ENCODE data around the gene MMUT. TPM values are rescaled to one million over a fixed set of nuclear protein-coding genes. Genes with fewer than 3 reads are reported as not detected.

The MMUT gene
- total RNA-seq (2021) (14.4 and 17.5 TPM in 2 replicates), Bru-seq, nascent RNA (percentile 64 among the genes with signal in this experiment), BruChase-seq, experiment 1, labeled RNA remaining after a 2-hour chase (percentile 62 among the genes with signal in this experiment), BruChase-seq, experiment 2, labeled RNA remaining after a 6-hour chase (percentile 73 among the genes with signal in this experiment)
- long read RNA-seq, transcript MUT-201 (13 exons, 3,749 nt), result major isoform, 30 of 55 reads
- long read RNA-seq, partial matches to known transcripts, result 5 of 55 reads
- long read RNA-seq, other reads (novel, unspliced or antisense), result 20 of 55 reads

- H3K9me2 ChIP-seq (ENCODE audit: insufficient read depth), result no peaks in the 10 kb centered on the region
- peak within 1 kb of the TSS; percentile 100 for H2AFZ ChIP-seq
- H3K4me3 ChIP-seq, result peak within 1 kb of the TSS; percentile 89
- BruUV-seq (replicated peaks), result no TSS peak
- H3K9me3 ChIP-seq (ENCODE audit: insufficient read depth, low read depth), result no peaks in the 10 kb centered on the region
- H3K27me3 ChIP-seq (ENCODE audit: insufficient read depth, low read depth), result no peaks in the 10 kb centered on the region
- peak within 1 kb of the TSS; percentile 58 for H3K27ac ChIP-seq
- ChIA-PET POLR2A (ENCODE audit: unreplicated experiment) (no interaction called here), CTCF (no interaction called here)
- H4K20me1 ChIP-seq (ENCODE audit: insufficient read depth), result no peaks in the 10 kb centered on the region
- peaks cover 64% of the 10 kb centered on the region for H3K79me2 ChIP-seq (ENCODE audit: low read depth)
- H3K4me1 ChIP-seq (replicated peaks; ENCODE audit: insufficient read depth), result peaks cover 18% of the 10 kb centered on the region
- peak within 1 kb of the TSS; percentile 98 for H3K4me2 ChIP-seq
- no peaks in the 10 kb centered on the region for H3F3A ChIP-seq (ENCODE audit: insufficient read depth, low read depth)
- peaks cover 1% of the 10 kb centered on the region; the same call in 1 of the 2 replicates for H3K36me3 ChIP-seq (ENCODE audit: low read depth)
- intact Hi-C loops (cut with micrococcal nuclease; ENCODE audit: unreplicated experiment), result loop anchor here (5.0 kb wide), 1 partner anchor 144 kb away; no protein-coding TSS in a partner anchor
- peak; percentile 87 to 88 for DNase-seq
- TF ChIP-seq, protein P1, sequence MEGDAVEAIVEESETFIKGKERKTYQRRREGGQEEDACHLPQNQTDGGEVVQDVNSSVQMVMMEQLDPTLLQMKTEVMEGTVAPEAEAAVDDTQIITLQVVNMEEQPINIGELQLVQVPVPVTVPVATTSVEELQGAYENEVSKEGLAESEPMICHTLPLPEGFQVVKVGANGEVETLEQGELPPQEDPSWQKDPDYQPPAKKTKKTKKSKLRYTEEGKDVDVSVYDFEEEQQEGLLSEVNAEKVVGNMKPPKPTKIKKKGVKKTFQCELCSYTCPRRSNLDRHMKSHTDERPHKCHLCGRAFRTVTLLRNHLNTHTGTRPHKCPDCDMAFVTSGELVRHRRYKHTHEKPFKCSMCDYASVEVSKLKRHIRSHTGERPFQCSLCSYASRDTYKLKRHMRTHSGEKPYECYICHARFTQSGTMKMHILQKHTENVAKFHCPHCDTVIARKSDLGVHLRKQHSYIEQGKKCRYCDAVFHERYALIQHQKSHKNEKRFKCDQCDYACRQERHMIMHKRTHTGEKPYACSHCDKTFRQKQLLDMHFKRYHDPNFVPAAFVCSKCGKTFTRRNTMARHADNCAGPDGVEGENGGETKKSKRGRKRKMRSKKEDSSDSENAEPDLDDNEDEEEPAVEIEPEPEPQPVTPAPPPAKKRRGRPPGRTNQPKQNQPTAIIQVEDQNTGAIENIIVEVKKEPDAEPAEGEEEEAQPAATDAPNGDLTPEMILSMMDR (conservative IDR thresholded peaks at IDR 0.05), result no peak
- TF ChIP-seq EZH2 (IDR thresholded peaks at IDR 0.05; ENCODE audit: low read depth), result no peak
Observed at GRCh38 chr6:49462927-49463611, at the start of gene MMUT, which contains the start of gene CENPQ. MMUT (minus strand) TSS chr6:49463253; CDS start chr6:49459466, 3,787 bp downstream. CENPQ (plus strand) TSS chr6:49463370; CDS start chr6:49470177, 6,807 bp downstream.

DNA sequence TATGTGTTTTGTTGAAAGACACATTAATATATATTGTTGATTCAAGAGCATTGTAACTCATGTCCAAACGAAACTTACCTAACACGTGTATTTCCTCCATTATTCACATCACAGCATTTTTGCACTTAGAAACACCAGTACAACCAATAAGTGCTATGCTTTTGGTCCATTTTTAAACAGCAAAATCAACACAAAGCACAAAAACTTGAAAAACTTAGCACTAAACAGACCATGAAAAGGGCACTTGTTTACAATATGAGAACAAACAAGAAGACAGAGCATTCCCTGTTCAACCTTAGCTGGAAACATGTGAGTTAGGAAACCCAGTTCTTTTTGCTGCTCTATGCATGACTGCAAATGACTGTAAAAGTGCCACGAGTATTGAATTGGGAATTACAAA lies 46.3 kb upstream of the MMUT start:
- H3K4me3 ChIP-seq, result no peak overlapping the region
- H3K27me3 ChIP-seq (ENCODE audit: insufficient read depth, low read depth), result no peaks in the 10 kb centered on the region
- no peaks in the 10 kb centered on the region for H3K36me3 ChIP-seq (ENCODE audit: low read depth)
- no peak overlapping the region for H3K4me2 ChIP-seq
- POLR2A ChIA-PET (ENCODE audit: unreplicated experiment), result no interaction called here
- H3K79me2 ChIP-seq (ENCODE audit: low read depth), result no peaks in the 10 kb centered on the region
- no peaks in the 10 kb centered on the region for H3K4me1 ChIP-seq (replicated peaks; ENCODE audit: insufficient read depth)
- H4K20me1 ChIP-seq (ENCODE audit: insufficient read depth), result no peaks in the 10 kb centered on the region
- no peak overlapping the region for H2AFZ ChIP-seq
- no peak for DNase-seq
- H3F3A ChIP-seq (ENCODE audit: insufficient read depth, low read depth), result no peaks in the 10 kb centered on the region
- TF ChIP-seq, protein P1 (conservative IDR thresholded peaks at IDR 0.05), result no peak
- no peak for TF ChIP-seq EZH2 (IDR thresholded peaks at IDR 0.05; ENCODE audit: low read depth)
- H3K9me2 ChIP-seq (ENCODE audit: insufficient read depth), result no peaks in the 10 kb centered on the region
- no TSS peak for BruUV-seq (replicated peaks)
- intact Hi-C loops (cut with micrococcal nuclease; ENCODE audit: unreplicated experiment), result no loop called here
- CTCF ChIA-PET, result no interaction called here
- no peak overlapping the region for H3K27ac ChIP-seq
- no peaks in the 10 kb centered on the region; the same call in 1 of the 2 replicates for H3K9me3 ChIP-seq (ENCODE audit: insufficient read depth, low read depth)

DNA sequence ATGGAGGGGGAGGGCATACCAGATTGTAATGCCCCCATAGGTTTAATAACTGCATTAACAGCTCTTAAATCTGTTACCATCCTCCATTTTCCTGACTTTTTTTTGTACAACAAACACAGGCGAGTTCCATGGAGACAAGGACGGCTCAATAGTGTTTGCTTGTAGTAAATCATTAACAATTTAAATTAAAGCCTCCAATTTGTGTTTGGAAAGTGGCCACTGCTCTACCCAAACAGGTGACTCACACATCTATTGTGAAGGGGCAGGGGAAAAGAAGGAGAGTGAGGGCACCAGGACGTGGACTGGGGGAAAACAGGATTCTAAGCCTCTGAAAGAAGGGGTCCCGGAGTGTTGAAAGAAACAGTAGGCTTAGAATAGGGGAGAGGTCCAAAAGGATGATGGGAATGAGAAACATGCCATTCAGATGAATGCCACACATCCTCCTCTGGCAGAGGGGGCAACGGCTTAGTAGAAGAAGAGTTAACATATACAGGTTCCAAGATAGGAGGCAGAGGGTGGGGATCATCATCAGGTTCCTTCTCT lies 43.6 kb upstream of the MMUT start:
- Histone ChIP-seq H3K36me3 (ENCODE audit: low read depth) (no peaks in the 10 kb centered on the region), H3K27ac (no peak overlapping the region), H3F3A (ENCODE audit: insufficient read depth, low read depth) (no peaks in the 10 kb centered on the region), H3K9me2 (ENCODE audit: insufficient read depth) (no peaks in the 10 kb centered on the region), H3K4me2 (no peak overlapping the region), H4K20me1 (ENCODE audit: insufficient read depth) (no peaks in the 10 kb centered on the region), H3K9me3 (ENCODE audit: insufficient read depth, low read depth) (no peaks in the 10 kb centered on the region; the same call in 1 of the 2 replicates), H2AFZ (no peak overlapping the region), H3K4me3 (no peak overlapping the region), H3K4me1 (replicated peaks; ENCODE audit: insufficient read depth) (no peaks in the 10 kb centered on the region), H3K27me3 (ENCODE audit: insufficient read depth, low read depth) (no peaks in the 10 kb centered on the region), H3K79me2 (ENCODE audit: low read depth) (no peaks in the 10 kb centered on the region)
- BruUV-seq (replicated peaks), result no TSS peak
- POLR2A ChIA-PET (ENCODE audit: unreplicated experiment), result no interaction called here
- CTCF ChIA-PET, result no interaction called here
- intact Hi-C loops (cut with micrococcal nuclease; ENCODE audit: unreplicated experiment), result no loop called here
- TF ChIP-seq EZH2 (IDR thresholded peaks at IDR 0.05; ENCODE audit: low read depth), result no peak
- TF ChIP-seq, protein P1 (conservative IDR thresholded peaks at IDR 0.05), result no peak
- no peak for DNase-seq

Data from PC-9 (cell line).